CD1c-positive myeloid dendritic cell (primary cell): ENCODE measurements around the gene GPATCH4.
"Not testable (repeated sequence)": the region's sequence is repeated elsewhere in the genome, so short reads cannot be mapped to it uniquely, and the experiment has no call there.

Experiments used
- DNase-seq: peaks from one replicate; pipeline ENCODE4 v3.0.0-alpha.2; 2016; ENCODE audit errors: extremely low spot score

GPATCH4 gene

GRCh38 chr1:156626079-156626438, 24.8 kb upstream of the GPATCH4 start:
- no peak for DNase-seq

- DNase-seq = peak; percentile 70
Measured at GRCh38 chr1:156625436-156626078, 24.3 kb upstream of the GPATCH4 start.

DNA sequence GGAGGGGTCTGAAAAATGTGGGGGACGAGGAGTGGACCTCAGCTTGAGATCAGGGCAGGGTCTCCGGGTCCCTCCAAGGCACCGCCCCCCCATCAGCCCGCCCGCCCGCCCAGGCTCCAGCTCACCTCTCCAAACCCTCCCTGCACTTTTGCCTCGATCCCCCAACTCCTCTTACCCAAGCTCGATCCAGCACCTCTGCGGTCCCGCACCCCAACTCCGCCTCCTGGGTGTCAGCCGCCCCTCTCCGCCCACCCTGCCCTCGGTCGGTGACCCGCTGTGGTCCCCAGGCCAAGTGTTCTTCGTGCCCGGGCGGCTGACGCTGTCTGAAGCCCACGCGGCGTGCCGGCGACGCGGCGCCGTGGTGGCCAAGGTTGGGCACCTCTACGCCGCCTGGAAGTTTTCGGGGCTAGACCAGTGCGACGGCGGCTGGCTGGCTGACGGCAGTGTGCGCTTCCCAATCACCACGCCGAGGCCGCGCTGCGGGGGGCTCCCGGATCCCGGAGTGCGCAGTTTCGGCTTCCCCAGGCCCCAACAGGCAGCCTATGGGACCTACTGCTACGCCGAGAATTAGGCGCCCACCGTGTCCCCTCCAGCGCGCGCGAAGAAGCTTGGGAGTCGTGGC, 23.6 kb upstream of the GPATCH4 start:
- DNase-seq = no peak

GRCh38 chr1:156623946-156624813, 22.9 kb upstream of the GPATCH4 start:
- DNase-seq = peak; percentile 49

DNA sequence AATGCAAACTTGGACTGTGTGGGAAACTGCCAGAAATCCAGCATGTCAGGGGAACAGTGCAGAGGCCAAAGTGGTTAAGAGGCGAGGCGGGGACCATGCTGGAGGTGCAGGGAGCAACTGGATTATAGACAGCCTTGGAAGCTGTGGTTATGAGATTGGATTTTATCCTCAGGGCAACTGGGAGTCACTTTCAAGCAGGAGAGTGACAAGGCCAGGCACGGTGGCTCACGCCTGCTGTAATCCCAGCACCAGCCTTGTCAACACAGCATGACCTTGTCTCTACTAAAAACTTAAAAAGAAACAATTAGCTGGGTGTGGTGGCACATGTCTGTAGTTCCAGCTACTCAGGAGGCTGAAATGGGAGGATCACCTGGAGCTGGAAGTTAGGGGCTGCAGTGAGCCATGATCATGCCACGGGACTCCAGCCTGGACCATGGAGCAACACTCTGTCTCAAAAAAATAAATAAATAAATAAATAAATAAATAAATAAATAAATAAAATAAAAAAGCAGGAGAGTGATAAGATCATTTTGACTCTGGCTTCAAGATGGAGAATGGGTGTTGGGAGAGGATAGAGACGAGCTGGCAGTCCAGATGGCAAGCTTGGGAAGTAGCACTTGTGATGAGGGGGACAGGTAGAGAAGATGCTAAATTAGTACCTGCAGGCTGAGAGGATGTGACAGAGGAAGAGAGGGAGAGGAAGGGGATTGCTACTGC, 21.5 kb upstream of the GPATCH4 start:
- no peak for DNase-seq

GRCh38 chr1:156619582-156619955, 18.3 kb upstream of the GPATCH4 start:
- DNase-seq = no peak

DNA sequence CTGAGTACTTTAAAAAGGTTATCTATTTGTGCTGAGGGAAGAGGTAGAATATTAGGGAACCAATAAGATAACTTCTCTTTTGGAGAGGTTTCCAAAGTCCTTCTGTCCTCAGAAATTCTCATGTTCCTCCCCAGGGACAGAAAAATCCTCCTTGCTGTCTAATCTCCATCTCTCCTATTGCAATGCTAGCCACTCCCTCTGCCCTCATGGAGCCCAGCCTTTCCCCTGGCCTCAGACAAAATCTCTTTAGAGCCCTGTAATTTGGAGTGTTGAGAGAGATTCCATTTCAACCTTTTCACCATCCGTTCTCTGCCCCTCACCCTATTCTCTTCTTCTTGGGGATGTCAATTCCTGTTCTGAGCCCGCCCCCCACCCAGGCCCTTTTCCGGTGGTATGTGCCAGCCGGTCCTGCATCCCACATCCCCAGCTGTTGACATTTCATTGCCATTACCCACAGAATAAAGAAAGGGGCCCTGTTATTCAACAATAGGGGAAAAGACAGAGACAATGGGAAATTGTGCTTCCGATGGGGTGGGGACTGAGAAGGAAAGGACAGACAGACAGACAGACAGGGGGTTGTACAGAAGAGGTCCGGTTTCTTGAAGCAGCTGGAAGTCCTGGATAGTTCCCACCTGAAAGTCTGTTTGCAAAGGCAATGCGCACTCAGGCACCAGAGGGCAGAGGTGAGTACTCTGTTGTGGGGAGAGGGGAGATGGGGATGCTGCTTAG, 17.7 kb upstream of the GPATCH4 start, which contains the start of gene HAPLN2:
TSS of gene HAPLN2 (plus strand) at position 563 of the 729 bp plus-strand sequence. CDS start 4,076 bp downstream, outside the sequence.
- DNase-seq = no peak

DNA sequence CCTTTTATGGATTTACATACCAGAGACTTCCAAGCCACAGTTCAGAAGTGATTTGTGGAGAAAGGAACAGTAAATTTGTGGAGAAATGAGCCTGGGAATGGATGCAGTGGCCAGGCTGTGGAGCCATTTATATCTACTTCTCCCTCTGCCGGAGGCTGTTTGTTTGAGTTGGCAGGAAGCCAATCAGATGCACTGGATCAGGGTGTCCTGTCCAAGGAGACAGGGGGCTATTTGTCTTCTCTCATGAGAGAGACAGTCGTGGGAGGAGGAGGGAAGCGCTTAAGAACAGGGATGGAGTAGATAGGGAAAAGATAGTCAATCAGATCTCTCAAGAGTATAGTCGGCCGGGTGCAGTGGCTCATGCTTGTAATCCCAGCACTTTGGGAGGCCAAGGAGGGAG, 15.2 kb upstream of the GPATCH4 start:
- no peak for DNase-seq

- no peak for DNase-seq
Measured at GRCh38 chr1:156615946-156616345, 14.7 kb upstream of the GPATCH4 start.

- DNase-seq = peak; percentile 46
Measured at GRCh38 chr1:156612666-156613065, 11.4 kb upstream of the GPATCH4 start.

GRCh38 chr1:156610072-156610471, 8.8 kb upstream of the GPATCH4 start:
- DNase-seq = not testable (repeated sequence)

DNA sequence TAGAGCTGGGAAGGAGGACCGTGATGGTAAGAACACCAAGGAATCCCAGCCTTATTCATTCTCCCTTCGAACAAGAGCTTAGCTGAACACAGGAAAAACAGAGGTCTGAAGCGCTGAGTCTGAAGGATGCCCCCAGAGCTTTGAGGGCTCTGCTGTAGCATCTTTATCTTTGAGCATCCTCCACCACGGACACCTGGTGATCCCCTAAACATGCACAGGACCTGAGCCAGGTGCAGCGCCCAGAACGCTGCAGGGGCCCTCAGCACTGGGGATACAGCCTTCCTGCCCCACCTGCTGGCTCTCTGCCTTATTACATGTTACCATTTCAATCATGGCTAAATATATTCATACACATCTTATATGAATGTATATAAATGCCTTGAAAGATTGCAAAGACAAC, 7.7 kb upstream of the GPATCH4 start:
- peak; percentile 44 for DNase-seq

DNA sequence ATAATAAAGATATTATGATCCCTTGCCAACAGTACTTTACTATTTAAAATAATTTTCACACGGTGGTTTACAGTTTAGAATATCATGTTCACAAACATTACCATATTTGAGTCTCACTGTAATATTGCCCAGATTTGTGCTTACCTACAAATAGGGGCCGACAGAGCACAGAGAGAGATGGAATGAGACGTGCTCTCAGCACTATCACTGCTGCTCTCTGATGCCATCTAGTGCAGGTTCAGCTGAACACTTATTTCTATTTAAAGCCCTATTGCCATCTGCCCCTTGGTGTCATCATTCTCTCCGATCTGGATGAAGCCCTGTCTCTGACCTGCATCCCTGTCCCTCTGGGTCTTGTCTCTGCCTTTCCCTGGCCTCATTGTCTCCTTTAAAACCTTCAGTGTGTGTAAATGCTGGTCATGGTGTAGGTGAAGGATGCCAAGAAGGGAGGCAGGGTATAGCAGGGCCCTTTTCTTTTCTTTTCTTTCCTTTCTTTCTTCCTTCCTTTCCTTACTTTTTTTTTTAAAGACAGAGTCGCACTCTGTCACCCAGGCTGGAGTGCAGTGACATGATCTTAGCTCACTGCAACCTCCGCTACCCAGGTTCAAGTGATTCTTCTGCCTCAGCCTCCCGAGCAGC, 6.9 kb upstream of the GPATCH4 start:
- DNase-seq = peak; percentile 74

DNA sequence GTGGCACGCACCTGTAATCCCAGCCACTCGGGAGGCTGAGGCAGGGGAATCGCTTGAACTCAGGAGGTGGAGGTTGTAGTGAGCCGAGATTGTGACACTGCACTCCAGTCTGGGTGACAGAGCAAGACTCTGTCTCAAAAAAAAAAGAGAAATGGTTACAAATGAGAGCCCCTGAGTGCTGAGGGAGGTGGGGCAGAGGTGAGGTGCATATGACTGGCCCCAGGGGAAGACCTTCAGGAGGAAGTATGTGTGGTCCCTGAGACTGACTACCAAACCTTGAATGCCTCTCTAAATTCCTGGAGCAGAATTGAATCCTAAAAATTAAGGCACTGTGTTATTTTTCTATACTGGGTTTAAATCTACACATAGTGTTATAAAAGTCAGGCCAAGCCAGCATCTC, 6.1 kb upstream of the GPATCH4 start:
- not testable (repeated sequence) for DNase-seq

DNA sequence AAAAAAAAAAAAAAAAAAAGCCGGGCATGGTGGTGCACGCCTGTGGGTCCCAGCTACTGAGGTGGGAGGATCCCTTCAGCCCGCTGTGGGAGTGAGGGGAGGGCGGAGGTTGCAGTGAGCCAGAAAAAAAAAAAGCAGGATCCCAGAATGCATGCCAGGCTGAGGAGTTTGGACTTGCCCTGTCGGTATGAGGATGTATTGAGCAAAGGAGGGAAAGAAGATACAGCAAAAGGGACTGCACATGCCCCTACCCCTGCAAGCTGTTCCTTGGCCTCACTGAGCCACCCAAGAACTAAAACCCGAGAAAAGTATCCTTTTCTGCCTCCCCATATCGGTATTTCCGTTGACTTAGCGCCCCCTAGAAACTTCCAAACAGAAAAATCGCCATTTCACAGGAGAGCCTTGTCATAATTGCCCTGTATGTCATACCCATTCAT, 1.3 kb upstream of the GPATCH4 start:
- peak; percentile 34 for DNase-seq

GRCh38 chr1:156601892-156602291, 613 bp upstream of the GPATCH4 start:
- DNase-seq = no peak

DNA sequence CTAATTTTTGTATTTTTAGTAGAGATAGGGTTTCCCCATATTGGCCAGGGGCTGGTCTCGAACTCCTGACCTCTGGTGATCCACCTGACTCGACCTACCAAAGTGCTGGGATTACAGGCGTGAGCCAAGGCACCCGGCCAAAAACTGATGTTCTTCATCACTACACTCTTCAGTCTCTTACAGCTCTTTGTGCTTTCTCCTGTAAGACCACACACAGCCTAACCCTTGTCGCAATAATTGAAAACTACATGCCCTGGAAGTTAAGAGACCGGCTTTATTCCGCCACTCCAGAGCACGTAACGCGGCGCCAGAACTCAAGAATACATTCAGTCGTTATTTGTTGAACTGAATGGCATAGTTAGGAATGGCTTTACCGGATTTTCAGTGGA, 552 bp downstream of the GPATCH4 start:
- DNase-seq = no peak

DNA sequence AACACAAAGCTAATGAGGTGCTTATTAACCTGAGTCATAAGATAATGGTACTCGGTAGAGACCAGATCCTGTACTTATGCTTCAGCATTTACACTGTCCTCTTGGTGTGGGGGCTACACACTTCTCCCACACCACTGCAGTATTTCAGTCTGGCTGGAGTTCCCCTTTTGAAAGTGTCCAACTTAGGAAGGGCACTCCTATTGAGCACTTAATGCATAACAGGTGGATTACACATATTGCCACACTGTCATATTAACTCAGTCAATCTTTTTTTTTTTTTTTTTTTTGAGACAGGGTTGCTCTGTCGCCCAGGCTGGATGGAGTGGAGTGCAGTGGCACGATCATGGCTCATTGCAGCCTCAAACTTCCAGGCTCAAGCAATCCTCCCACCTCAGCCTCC, 1.5 kb downstream of the GPATCH4 start:
- peak; percentile 71 for DNase-seq

GRCh38 chr1:156598731-156599432, 2.4 kb downstream of the GPATCH4 start:
- DNase-seq = no peak

GRCh38 chr1:156598125-156598524, 3.2 kb downstream of the GPATCH4 start:
- DNase-seq = no peak
